ENCODE results near the gene RAB1A. TPM values are rescaled to one million over a fixed set of nuclear protein-coding genes. Genes with fewer than 3 reads are reported as not detected.
"Not testable (repeated sequence)": the region's sequence is repeated elsewhere in the genome, so short reads cannot be mapped to it uniquely, and the experiment has no call there.

Gene RAB1A
- total RNA-seq (2014; rRNA removed; shearing (Covaris generic)), result 79.9 and 93.8 TPM in 2 replicates

GRCh38 chr2:65129826-65130663 lies at the start of gene RAB1A:
Gene RAB1A, minus strand, starts transcription at chr2:65130106. Its CDS starts 191 bp downstream, at chr2:65129915.
- DNase-seq (ENCODE audit: low spot score), result peak; percentile 100
- in situ Hi-C loops (cut with HindIII; ENCODE audit: low sequenced_read_pairs), result no loop called here

- in situ Hi-C loops (cut with HindIII; ENCODE audit: low sequenced_read_pairs), result no loop called here
Observed at GRCh38 chr2:65177751-65178442, 48.0 kb upstream of the RAB1A start.

DNA sequence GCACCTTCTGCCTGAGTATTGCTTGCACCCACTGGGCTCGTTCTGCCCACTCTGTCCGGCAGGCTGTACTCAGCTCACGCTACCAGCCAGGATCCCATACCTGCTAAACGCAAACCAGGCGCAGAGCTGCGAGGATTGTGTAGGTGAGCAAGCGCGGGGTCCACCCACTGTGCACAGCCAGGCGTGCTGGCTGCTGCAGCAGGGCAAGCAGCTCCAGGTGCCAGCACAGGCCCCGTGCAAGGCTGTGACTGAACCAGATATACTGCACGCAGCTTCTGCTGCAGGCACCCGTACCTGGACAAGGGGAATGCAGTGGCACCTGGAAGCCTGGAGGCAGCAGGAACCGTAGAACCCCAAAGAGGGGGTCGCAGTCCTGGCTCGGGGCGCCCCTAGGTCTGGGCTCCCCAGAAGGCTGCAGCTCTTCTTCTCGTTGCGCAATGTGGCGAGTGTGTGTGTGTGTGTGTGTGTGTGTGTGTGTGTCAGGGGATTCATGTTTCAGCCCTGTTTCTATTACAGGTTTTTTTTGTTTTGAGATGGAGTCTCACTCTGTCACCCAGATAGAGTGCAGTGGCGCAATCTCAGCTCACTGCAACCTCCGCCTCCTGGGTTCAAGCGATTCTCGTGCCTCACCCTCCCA lies 46.1 kb upstream of the RAB1A start:
- in situ Hi-C loops (cut with HindIII; ENCODE audit: low sequenced_read_pairs), result no loop called here
- DNase-seq (ENCODE audit: low spot score), result no peak

More at GRCh38 chr2:65177751-65178442, 48.0 kb upstream of the RAB1A start:
- DNase-seq (ENCODE audit: low spot score), result no peak

GRCh38 chr2:65174031-65174430 lies 44.1 kb upstream of the RAB1A start:
- in situ Hi-C loops (cut with HindIII; ENCODE audit: low sequenced_read_pairs); DNase-seq (ENCODE audit: low spot score): not testable (repeated sequence)

- DNase-seq (ENCODE audit: low spot score), result no peak
- in situ Hi-C loops (cut with HindIII; ENCODE audit: low sequenced_read_pairs), result no loop called here
Observed at GRCh38 chr2:65172994-65173790, 43.3 kb upstream of the RAB1A start.

DNA sequence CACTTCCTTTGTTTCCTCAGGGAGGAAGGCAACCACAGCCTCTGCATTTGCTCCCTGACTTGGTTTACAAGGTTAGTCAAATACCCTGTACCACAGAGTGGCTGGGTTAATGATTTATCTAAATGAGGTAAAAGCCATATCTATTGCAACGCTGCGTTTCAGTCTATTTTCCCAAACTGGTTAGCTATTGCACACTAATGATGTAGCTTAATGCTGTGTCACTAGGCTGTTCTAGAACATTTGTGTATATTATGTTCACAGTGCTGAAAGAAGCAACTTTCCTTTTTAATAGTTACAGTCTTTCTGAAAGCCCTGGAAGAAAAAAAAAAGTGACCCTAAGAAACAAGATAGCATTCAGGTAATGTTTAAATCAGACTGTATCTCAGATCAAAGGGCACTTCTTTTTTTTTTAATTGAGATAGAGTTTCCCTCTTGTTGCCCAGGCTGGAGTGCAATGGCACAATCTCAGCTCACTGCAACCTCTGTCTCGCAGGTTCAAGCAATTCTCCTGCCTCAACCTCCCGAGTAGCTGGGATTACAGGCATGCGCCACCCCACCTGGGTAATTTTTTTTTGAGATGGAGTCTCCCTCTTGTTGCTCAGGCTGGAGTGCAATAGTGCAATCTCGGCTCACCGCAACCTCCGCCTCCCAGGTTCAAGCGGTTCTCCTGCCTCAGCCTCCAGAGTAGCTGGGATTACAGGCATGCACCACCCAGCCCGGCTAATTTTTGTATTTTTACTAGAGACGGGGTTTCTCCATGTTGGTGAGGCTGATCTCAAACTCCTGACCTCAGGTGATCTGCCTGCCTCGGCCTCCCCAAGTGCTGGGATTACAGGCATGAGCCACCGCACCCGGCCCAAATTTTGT lies 40.9 kb upstream of the RAB1A start:
- DNase-seq (ENCODE audit: low spot score); in situ Hi-C loops (cut with HindIII; ENCODE audit: low sequenced_read_pairs): not testable (repeated sequence)

- no peak for DNase-seq (ENCODE audit: low spot score)
- in situ Hi-C loops (cut with HindIII; ENCODE audit: low sequenced_read_pairs), result no loop called here
Observed at GRCh38 chr2:65169760-65170136, 39.8 kb upstream of the RAB1A start.

- DNase-seq (ENCODE audit: low spot score), result no peak
- in situ Hi-C loops (cut with HindIII; ENCODE audit: low sequenced_read_pairs), result no loop called here
Observed at GRCh38 chr2:65165558-65165957, 35.7 kb upstream of the RAB1A start.

DNA sequence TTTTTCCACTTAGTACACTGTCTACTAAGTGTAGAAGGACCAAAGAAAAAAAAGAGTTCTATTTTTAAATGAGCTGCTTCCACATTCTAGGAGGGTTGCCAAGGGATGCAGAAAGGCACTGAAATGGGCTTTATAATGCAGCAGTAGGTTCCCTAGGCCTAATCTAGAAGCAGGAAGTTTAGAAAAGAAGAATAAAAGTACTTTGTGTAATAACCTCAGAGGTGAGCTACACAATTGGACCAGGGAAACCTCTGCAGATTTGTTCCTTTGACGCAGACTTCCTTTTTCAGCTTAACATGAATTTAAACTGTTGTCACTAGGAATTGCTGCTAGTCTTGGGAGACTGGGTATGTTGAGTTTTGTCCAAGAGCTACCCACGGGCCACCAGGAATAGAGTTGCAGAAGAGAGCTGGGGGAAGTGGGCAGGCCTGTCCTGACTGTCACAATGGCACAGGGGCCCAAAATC lies 34.6 kb upstream of the RAB1A start:
- in situ Hi-C loops (cut with HindIII; ENCODE audit: low sequenced_read_pairs), result no loop called here
- no peak for DNase-seq (ENCODE audit: low spot score)

- DNase-seq (ENCODE audit: low spot score), result no peak
- in situ Hi-C loops (cut with HindIII; ENCODE audit: low sequenced_read_pairs), result no loop called here
Observed at GRCh38 chr2:65161551-65162100, 31.7 kb upstream of the RAB1A start.

DNA sequence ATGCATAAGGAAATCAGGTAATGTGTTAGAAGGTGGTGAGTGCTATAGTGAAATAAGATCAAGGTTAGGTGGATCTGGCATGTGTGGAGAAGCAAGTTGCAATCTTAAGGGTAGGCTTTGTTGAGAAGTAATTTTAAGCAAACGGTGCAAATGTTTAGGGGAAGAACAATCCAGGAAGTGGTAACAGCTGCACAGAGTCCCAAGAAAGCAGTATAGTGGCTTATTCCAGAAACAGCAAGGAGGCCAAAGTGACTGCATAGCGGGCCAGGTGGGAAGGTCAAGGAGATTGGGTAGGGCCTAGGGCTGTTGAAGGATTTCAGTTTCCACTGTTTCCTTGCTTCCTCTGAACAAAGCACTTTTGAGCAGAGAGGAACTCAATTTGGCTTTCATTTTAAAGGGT lies 30.0 kb upstream of the RAB1A start:
- in situ Hi-C loops (cut with HindIII; ENCODE audit: low sequenced_read_pairs), result no loop called here

GRCh38 chr2:65159261-65159660 lies 29.4 kb upstream of the RAB1A start:
- no peak for DNase-seq (ENCODE audit: low spot score)
- in situ Hi-C loops (cut with HindIII; ENCODE audit: low sequenced_read_pairs), result no loop called here

More for the DNA sequence above, 30.0 kb upstream of the RAB1A start:
- no peak for DNase-seq (ENCODE audit: low spot score)

GRCh38 chr2:65158557-65158956 lies 28.7 kb upstream of the RAB1A start:
- in situ Hi-C loops (cut with HindIII; ENCODE audit: low sequenced_read_pairs), result no loop called here

GRCh38 chr2:65157856-65158255 lies 27.9 kb upstream of the RAB1A start:
- in situ Hi-C loops (cut with HindIII; ENCODE audit: low sequenced_read_pairs); DNase-seq (ENCODE audit: low spot score): not testable (repeated sequence)

More at GRCh38 chr2:65158557-65158956, 28.7 kb upstream of the RAB1A start:
- DNase-seq (ENCODE audit: low spot score), result no peak

DNA sequence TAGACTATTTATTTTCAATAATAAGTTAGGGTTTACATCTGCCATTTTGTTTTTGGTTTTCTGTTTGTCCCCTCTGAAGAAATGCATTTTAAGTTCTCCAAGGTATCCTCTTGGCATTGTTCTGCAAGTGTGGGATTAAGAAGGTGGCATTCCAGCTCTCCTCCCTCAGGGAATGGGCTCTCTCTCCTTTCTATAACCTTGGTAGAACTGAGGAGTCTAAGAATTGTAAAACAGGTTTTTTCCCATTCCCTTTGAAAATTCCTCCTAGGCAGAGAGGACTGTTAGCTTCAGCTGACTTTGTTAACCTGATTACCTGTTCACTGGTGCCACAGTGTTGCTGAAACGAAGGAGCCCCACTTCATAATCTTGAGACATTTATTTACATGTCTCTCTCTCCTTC lies 26.1 kb upstream of the RAB1A start:
- in situ Hi-C loops (cut with HindIII; ENCODE audit: low sequenced_read_pairs), result no loop called here
- DNase-seq (ENCODE audit: low spot score), result no peak

GRCh38 chr2:65153515-65153914 lies 23.6 kb upstream of the RAB1A start:
- in situ Hi-C loops (cut with HindIII; ENCODE audit: low sequenced_read_pairs), result no loop called here
- no peak for DNase-seq (ENCODE audit: low spot score)

- DNase-seq (ENCODE audit: low spot score), result no peak
- in situ Hi-C loops (cut with HindIII; ENCODE audit: low sequenced_read_pairs), result no loop called here
Observed at GRCh38 chr2:65146078-65146477, 16.2 kb upstream of the RAB1A start.

DNA sequence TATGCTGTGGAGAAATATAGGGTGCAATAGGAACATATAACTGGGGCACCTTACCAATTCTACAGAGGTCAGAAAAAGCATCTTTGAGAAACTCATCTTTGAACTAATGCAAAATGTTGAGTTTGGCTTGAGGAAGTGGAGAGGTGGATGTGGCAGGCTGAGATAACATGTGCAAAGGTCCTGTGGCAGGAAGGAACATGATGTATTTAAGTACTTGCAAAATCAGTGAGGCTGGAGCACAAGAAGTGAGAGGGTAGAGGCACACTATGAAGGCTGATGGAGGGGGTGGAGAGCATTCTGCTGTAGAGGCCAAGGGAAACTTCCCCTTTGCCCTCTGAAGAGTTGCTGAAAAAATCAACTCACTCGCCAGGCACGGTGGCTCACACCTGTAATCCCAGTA lies 14.7 kb upstream of the RAB1A start:
- in situ Hi-C loops (cut with HindIII; ENCODE audit: low sequenced_read_pairs), result no loop called here
- DNase-seq (ENCODE audit: low spot score), result no peak

All from G401 (cell line).